GM10266 (cell line): ENCODE measurements around the gene KCNJ8.

Experiments
- DNase-seq: peaks from one replicate; pipeline ENCODE4 v3.0.0; 2012; ENCODE audit errors: extremely low spot score
- CTCF ChIP-seq: IDR thresholded peaks from 2 replicates; pipeline ENCODE4 v1.5.1; 2012; ENCODE audit warnings: mild to moderate bottlenecking, low read depth; ENCODE audit not compliant: control insufficient read depth, insufficient read depth; ENCODE audit errors: missing control alignments

KCNJ8 gene

GRCh38 chr12:21774358-21775132 is at the start of gene KCNJ8:
KCNJ8 (minus strand) TSS chr12:21774706; CDS start chr12:21773616, 1,090 bp downstream.
- no peak for DNase-seq
- no peak for TF ChIP-seq CTCF

GRCh38 chr12:21823581-21823980 is 49.1 kb upstream of the KCNJ8 start:
- TF ChIP-seq CTCF = no peak
- no peak for DNase-seq

- no peak for DNase-seq
- no peak for TF ChIP-seq CTCF
Measured at GRCh38 chr12:21819678-21820077, 45.2 kb upstream of the KCNJ8 start.

- no peak for DNase-seq
Measured at GRCh38 chr12:21819236-21819635, 44.7 kb upstream of the KCNJ8 start.

GRCh38 chr12:21818627-21819026 is 44.1 kb upstream of the KCNJ8 start:
- no peak for TF ChIP-seq CTCF
- no peak for DNase-seq

More at GRCh38 chr12:21819236-21819635, 44.7 kb upstream of the KCNJ8 start:
- TF ChIP-seq CTCF = no peak

GRCh38 chr12:21815306-21816062 is 41.0 kb upstream of the KCNJ8 start:
- no peak for DNase-seq
- no peak for TF ChIP-seq CTCF

- no peak for TF ChIP-seq CTCF
- DNase-seq = no peak
Measured at GRCh38 chr12:21814814-21815213, 40.3 kb upstream of the KCNJ8 start.
